Activated T-cell treated with anti-CD3 and anti-CD28 coated beads for 24 hours (primary cell): ENCODE measurements around the gene CACNB2.

Experiments used
- DNase-seq: peaks from one replicate; pipeline ENCODE4 v3.0.0-alpha.2; 2020; ENCODE audit warnings: low read depth

The CACNB2 gene

DNA sequence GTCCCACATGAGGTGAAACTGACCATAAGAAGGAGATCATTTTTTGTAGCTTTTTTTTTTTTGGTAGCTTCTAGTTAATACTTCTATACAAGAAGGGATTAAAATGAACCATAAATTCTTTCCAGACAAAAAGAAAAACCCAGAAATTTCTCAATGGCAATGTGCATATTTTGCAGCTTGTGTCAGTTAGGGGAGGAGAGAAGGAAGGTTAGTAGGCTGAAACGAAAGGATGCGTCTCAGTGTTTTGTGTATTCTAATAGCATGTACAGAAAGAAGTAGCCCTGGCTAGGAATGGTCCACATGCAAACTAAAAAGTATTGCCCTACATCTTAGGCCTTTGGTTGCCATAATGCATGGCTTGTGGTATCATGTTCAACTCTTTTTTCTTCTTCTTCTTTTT lies 90.6 kb downstream of the CACNB2 start:
- no peak for DNase-seq

DNA sequence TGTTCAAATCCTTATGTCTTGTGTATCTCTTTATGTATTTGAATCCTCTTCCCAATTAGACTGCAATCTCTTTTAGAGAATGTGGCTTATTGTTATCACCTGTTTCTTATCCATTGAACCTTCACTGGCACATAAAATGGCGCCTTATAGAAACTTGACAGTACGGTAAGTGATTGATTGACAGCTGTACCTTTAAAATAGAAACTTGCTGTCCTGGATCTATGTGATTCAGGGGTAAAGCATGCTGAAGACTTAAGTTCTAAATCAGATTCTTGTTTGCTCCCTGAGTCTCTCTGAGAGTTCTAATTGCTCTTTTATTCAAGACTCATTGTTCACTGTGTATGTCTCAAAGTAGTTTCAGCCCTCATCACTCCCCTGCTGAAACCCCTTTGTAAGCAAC lies 91.3 kb downstream of the CACNB2 start:
- DNase-seq, result no peak

DNA sequence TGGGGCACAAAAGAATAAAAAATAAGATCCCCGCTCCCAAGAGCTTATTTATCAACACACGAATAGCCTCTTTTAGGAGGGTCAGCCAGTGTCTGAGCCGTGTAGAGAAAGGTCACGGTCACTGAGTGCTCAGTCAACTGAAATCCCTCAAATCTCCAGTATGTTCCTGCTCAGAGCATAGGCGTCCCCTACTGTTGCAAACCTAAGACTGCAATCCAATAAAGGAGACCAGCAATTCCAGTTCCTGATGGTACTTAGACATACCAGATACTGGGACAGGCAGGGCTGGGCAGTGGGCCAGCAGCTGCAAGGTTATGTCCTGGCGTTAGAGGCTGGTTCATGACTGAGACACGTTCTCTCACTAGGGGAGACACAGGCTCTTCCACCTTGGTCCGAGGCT lies 93.6 kb downstream of the CACNB2 start:
- no peak for DNase-seq

DNA sequence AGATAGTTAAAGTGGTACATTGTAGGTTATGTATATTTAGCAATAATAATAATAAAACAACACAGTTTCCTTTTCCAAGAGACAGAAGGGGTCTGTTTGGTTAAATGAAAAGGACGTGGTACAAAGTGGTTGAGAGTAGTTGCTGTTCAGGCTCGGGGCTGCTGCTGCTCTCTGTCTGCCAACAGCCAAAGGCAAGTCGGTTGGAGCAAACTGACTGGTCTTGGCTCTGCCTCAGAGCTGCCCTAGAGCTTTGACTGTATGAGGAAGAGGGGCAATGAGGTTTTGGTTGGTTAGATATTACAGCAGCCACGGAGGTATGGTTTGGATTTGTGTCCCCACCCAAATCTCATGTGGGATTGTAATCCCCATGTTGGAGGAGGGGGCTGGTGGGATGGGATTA lies 95.3 kb downstream of the CACNB2 start:
- no peak for DNase-seq

DNA sequence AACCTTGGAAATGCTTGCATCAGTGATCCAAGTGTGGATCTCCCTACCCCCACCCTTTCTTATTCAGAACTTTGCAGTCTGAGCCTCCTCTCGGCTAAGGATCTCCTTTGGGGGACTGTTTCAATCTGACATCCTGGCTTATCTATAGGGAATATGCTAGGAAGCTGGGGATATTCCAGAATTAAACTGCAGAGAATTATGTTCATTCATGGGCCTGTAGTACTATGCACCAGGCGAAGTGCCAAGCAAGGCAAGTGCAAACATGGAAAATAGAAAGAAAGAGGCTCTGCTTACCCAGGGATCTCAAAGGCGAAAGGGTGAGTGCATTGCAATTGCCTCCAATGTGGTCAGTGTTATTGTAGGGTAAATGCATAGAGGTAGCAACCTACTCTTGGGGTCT lies 96.5 kb downstream of the CACNB2 start:
- no peak for DNase-seq

DNA sequence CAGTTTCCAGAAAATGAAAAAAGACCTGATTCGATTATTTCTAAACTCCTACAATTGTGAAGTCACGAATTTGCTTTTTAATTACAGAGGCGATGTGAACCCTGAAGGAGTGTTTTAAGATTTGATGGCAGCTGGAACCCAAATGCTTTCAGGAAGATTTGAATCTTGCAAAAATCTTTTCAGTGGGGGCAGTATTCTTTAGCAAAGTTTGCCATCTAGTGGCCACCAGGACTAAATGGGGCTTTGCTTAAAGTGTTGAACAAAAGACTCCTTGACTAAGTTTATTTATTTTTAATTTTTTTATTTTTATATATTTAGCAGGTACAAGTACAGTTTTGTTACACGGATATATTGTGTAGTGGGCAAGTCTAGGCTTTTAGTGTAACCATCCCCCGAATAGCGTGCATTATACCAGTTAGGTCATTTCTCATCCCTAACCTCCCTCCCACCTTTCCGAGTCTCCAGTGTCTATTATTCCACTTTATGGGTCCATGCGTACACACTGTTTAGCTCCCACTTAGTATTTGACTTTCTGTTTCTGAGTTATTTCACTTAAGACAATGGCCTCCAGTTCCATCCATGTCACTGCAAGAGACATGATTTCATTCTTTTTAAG lies 98.8 kb downstream of the CACNB2 start:
- no peak for DNase-seq

DNA sequence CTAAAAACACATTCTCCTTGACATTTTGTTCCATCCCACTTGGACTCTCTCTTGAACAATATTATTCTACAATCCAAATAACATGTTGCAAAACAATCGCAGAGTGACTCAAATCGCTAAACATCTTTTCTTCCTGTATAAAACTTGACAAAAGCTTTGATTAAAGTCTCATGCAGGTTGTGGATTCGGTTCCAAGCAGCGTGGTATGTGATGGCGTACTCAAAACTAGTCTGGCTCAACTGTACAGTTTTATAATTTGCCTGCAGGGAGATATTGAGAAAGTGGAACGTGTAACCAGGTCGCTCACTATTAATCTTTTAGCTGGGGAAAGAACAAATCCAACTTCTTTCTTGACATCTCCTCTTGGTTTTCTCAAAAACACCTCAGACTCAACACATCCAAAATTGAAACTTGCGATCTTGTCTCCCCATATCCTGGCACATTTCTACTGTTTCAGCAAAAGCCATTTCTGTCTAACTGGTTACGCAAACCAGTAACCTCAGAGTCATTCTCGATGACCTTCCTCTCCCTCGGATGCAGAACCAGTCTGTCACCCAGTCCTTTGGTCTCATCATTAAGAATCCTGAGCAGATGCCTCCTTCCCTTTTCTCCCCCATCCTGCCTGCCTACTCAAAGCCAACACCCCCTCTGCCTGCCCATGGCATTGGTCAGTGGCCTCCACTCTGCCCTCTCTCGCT lies 100.1 kb downstream of the CACNB2 start:
- no peak for DNase-seq

DNA sequence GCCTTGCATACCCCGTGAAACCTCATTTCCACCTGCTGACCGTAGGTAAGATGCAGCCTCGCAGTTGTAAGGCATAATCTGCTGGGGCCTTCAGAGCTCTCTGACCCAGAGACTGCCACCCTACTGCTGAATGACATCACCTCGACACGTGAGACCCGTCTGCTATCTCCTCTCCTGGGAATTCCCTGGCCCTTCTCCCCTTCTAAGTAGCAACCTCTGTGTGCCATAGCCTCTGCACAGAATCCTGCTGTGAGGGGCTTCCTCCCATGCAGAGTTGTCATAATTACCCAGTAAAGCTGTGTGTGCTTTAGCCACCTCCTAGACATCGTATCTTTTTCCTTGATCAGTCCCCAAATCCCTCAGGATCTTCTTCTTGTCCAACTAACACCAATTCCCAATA lies 106.7 kb downstream of the CACNB2 start:
- no peak for DNase-seq

DNA sequence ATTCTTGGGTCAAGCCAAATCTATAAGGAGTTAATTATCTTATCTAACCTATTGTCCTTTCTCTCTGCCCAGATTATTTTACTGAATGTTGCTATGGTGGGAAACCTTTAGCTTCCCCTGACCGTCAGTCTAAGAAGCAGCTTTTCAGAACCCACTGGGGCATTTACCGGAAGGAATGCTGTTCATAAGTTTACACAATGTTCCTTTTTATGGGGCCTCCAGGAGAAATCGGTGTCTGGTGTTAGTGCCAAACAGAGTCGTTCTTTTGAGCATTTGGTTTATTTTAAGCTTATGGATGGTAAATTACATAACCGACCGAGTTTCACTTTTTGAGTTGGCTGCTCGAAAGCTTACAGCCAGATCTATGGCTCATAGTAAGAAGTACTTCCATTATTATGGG lies 111.9 kb downstream of the CACNB2 start:
- DNase-seq, result no peak

DNA sequence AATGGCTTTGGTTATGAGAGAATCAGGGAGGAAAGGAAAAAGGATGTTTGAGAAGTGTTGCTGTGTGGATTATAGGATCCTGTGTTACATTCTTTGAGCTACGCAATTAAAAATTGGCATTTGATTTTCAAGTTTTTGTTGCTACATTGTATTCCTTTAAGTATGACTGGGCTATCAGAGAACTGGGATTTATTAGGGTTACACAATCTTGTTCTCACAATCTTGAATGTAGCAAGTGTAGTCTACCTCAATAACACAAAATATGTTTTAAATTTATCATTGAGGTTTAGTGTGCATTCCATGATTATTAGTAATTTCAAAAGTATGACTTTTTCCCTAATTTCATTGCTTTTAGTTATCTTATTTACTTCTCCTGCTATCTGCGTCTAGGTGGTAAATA lies 113.9 kb downstream of the CACNB2 start:
- no peak for DNase-seq

DNA sequence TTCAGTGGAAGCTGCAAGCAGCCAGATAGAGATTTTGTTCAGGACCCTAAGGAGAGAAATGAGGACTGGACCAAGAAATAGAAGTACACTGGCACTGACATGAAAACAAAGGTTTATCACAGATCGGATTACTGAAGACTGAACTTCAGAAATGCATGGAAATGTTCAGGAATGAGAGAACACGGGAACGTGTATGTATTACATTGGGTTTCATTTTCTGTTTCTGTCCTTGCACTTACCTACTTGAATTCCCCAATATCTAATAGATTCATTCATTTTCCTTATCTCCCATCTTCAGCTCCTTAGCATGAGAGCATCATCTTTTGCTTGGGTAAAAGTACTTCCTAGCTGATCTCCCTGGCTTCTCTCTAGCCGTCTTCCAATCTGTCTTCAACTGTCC lies 114.5 kb downstream of the CACNB2 start:
- no peak for DNase-seq

DNA sequence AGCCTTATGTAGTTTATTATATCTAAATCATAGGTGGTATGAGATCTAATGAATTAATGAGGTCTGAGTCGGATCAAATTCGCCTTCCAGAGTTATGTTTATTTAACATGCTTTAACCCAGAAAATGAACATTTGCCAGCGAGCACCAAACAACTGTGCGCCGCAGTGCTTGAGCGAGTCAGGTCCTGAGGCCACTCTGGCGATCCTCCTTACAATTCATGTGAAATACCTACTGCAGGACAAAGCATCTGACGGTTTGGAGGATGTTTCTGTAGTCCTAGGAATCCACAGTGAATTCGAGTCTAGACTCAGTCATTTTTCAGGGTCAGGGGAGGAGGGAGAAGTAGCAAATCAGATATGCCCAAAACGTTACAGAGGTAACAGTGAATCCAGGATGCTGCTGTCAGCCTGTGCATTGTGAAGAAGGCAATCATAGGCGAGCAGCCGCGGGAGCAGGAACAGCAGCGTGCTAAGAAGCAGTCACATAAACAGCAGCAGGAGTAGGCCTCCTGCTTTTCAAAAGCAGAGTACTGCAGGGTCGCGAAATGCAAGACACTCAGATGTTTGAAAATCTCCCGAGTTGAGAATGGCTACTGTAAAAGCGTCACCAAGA lies 120.2 kb downstream of the CACNB2 start:
- no peak for DNase-seq

DNA sequence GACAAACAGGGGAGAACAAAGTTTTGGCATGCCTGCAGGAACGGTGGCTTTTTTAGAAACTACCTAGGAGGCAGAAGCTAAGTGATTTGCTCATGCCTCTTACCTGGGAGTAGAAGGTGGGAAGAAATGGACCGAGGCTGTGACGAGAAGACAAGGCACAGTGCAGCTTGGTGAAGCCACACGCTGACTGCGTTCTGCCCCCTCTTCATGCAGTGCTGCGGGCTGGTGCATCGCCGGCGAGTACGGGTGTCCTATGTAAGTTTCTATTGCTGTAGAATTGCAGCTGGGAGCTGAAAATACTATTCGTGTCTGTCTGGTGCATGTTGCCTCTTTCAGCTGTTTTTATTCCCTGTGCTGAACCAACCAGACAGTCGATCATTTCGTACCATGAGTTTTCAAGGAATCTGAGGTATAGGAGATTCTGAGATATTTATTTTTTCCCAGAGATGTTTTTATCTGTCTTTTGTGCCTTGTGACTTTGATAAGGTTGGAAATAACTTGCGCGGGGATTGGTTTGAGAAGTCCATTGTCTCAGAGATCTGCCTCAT lies 120.9 kb downstream of the CACNB2 start:
- DNase-seq, result no peak

DNA sequence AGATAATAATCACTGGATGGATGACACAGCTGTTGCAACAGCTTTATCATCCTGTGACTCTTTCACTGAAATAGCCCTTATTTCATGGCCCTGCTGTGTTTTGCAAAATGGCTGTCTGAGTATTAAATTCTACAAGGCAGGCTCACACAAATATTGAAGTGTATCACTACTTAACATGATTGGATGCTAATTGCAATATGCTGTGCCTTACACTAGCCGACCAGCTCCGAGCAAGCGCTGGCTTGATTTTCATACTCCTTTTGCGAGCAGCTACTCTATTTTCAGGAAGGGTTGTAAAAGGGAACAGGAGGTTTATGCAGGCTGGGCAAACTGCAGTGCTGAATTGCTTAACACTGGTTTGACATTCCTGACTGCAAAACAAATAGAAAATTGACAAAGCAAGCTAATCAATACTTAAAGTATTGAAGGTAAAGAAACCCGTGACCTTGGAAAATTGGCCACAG lies 121.6 kb downstream of the CACNB2 start:
- no peak for DNase-seq

DNA sequence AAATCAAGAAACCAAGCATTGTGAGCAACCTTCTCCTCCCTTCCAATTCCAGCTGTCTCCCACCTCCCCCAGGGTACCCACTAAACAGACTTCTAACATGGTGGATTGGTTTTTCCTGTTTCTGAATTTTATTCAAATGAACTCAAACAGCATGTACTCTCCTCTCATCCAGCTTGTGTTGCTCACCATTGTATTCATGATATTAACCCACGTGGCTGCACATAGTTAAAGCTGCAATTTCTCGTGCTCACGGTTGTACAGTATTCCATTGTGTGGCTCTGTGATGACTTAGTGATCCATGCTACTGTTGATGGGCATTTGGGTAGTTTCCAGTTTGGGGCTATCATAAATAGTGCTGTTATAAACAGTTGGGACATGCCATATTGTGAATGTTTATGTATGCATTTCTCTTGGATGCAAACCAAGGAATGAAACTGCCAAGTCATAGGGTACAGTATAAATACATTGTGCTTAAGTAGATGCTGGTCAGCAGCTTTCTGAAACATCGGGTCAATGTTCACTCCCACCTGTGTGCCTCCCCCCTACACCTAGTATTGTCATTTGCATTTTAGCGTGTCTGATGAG lies 124.3 kb downstream of the CACNB2 start:
- DNase-seq, result no peak

DNA sequence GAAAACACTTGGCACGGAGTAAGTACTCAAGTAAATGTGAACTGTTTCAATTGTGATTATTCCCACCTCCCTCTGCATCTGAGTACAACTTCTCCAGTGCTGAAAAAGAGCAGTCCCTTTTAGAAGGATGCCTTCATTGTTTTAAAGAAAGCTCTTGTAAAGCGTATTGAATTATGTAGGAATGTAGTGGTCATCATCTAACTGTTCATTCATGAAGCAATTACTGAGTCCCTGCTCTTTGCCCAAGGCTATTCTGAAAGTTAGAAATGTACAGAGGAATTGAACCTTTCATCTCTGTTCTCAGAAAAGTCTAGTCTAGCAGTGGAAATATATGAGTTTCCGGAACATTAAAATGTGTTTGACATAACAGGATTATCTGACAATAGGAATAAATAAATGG lies 127.8 kb downstream of the CACNB2 start:
- DNase-seq, result no peak

DNA sequence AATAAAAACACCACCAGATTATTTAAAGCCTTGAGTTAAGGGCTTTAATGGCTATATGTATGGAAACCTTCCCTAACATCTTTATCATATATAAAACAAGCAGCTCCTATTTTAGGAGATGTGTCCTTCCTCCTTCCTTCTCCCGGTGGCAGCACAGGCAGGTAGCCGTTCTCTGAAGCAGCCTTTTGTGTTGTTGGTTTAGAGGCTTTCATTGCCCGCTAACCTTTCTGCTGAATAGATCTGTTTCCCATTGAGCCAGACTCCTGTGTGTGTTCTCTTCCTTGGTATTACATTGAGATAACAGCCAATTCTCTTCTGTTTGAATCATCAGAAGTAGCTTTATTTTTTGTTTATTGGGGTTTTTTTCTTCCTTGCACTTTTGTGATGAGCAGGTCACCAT lies 131.3 kb downstream of the CACNB2 start:
- no peak for DNase-seq

DNA sequence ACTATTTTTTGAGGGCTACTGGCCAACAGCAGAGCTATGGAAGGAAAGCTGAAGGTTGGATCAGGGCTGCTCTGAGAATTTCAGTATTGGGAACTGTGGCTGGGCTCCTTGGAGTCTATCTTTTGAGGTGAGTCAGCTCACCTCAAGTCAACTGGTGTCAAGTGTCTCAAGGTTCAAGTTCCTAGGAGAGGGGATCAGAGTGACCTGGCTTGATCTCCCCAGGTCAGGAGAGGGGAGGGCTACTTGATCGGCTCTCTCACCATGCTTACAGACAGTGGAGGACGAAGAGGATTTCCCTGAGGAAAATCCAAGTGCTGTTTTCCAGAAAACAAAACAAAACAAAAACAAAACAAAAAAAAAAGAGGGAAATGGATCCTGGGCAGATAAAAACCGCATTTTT lies 132.8 kb downstream of the CACNB2 start:
- no peak for DNase-seq

DNA sequence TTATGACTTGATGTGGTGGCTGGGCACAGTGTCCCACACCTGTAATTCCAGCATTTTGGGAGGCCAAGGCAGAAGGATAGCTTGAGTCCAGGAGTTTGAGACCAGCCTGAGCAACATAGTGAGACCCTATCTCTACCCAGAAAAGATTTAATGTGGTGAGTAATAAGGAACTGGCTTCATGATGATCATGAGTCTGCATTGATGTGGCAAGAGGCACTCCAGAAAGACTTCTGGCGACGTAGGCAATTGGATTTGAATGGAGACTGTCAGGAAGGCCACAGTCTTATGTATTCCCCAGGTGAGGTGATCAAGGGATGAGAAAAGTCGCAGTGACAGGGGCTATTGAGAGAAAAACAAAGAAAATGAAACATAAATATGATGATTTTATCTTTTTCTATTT lies 138.0 kb downstream of the CACNB2 start:
- no peak for DNase-seq

DNA sequence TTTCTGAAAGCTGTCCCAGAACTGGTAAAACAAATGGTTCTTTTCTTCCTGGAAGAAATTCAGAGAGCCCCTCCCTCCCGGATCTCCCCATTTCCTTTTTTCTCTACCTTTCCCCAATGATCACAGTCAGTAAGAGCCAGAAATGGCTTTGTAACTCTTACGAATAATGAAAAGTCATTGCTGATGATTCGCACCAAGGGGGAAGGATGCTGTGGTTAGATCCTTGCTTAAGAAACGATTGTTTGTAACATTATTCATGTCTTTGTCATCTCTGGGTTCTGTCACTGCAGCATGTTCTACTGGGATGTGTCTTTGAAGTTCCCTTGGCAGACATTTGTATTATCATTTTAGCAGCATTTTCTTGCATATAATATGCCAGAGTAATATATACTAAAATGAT lies 138.9 kb downstream of the CACNB2 start:
- DNase-seq, result no peak

DNA sequence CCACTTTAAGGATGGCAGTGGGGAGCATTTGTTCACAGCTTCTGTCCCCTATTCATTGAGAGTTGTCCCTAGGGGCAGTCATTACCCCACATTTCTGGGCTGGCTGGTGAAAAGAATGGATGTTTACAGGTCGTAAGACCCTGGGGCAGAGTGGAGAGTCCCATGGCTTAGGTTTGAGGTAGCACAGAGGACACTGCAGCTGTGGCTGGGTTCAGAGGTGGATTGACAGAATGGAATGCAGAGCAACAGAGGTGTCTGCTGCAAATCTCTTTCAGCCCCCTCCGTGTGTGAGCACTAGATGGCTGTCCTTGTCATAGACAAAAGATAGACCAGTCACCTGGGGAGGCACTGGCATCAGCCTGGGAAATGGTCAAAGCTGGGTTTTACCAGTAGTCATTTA lies 141.9 kb downstream of the CACNB2 start:
- DNase-seq, result no peak

DNA sequence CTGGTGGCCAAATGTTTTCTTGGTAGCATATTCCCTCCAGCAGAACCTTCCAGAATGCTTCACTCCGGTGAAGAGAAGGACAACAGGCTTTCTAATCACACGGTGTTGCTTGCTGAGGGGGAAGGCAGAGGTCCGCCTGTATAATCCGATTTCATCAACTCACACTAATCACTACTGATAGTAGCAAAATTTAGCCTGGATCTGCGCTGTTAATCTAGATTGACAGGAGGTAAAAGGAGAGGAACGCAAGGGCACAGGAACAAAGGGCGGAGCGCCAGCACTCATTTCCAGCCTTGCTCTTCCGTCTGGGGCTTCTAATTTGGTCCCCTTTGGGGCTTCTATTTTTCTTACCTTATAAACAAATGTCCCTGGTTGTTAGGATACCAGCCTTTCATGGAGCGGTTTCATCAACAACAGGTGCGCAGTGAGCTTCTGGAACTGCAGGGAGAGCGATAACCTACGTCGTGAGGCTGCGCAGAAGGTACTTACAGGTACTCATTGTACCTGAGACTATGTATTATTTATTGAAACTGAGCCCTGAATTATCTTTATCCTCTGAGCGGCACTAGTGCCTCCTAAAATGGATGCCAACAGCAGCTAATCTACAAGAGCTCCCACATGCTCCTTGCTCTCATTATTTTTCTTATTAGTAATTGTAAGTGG lies 150.6 kb downstream of the CACNB2 start:
- DNase-seq, result no peak
